Right lobe of liver (tissue), 6 donors: Measurements from ENCODE around the gene CENPX. TPM values are rescaled to one million over a fixed set of nuclear protein-coding genes. Genes with fewer than 3 reads are reported as not detected.

Experiments used
- ATAC-seq, 4 donors: fragments of 200-7000 bp; cut with Tn5 transposase; one replicate each; pipeline ENCODE4 v1.9.1; 2020; ENCODE audit warnings: mild to moderate bottlenecking in 4 of 4, moderate library complexity in 4 of 4
- DNase-seq, 3 donors: peaks; one replicate each; pipeline ENCODE4 v3.0.0-alpha.2; 2020
- H3K27ac ChIP-seq, 3 donors: fragments of 200-600 bp; one replicate each; pipeline ENCODE4 v1.8.0; 2022
- H3K27me3 ChIP-seq, 2 donors: fragments of 200-600 bp; one replicate each; pipeline ENCODE4 v1.8.0; 2022
- H3K36me3 ChIP-seq, 4 donors: fragments of 200-600 bp; sonication (generic) in 1 of 4; one replicate each; pipeline versions ENCODE4 v1.5.1 to v1.8.0; 2017 to 2022; ENCODE audit warnings: control low read depth in 1 of 4
- H3K4me1 ChIP-seq, 4 donors: fragments of 200-600 bp; sonication (generic) in 1 of 4; one replicate each; pipeline versions ENCODE4 v1.5.1 to v1.8.0; 2017 to 2022; ENCODE audit warnings: control low read depth in 1 of 4
- H3K4me3 ChIP-seq, 3 donors: fragments of 200-600 bp; one replicate each; pipeline ENCODE4 v1.8.0; 2022
- H3K9me3 ChIP-seq, 4 donors: fragments of 200-600 bp; sonication (generic) in 1 of 4; one replicate each; pipeline versions ENCODE4 v1.5.1 to v1.8.0; 2017 to 2022; ENCODE audit warnings: control low read depth in 1 of 4
- POLR2A ChIP-seq: fragments of 450-650 bp; IDR thresholded peaks from one replicate; pipeline ENCODE4 v1.6.1; 2017; ENCODE audit warnings: antibody characterized with exemption, mild to moderate bottlenecking
- WGBS: methylation state at CpG from one replicate; pipeline ENCODE4 v1.1.6; 2018; ENCODE audit warnings: low coverage, low lambda C conversion rate; ENCODE audit not compliant: insufficient coverage; ENCODE audit errors: missing lambda C conversion rate; 5-methylcytosine and 5-hydroxymethylcytosine counted together
- intact Hi-C, 2 donors: fragments of 100-400 bp; cut with DNase I; formaldehyde crosslinking; loops; one replicate each; pipeline versions ENCODE4 v1.11.2 to v1.14.1; 2022
- long read RNA-seq: library from polyadenylated mRNA; unstranded; transcript quantifications from one replicate; pipeline ENCODE4 v2.0.0, GENCODE V29; 2019
- total RNA-seq, 6 experiments: library from RNA; depleted of rRNA in 2 of 6; stranded (reverse); fragments of >200 nt in 2 of 6; fragmentation: NEBNext Ultra II Directional in 3 of 6; extraction: Animal tissue kit (Norgen Biotek cat#: 25700) in 3 of 6; gene quantifications; one replicate each; pipeline versions ENCODE4 v1.1.0 to v1.2.4, GENCODE V29; 2016 to 2023
- TF ChIP-seq, protein P1 (sequence below), 4 donors: fragments of 200-600 bp in 3 of 4; fragments of 450-650 bp in 1 of 4; IDR thresholded peaks; one replicate each; pipeline versions ENCODE4 v1.5.1 to v1.8.0; 2016 to 2022; ENCODE audit warnings: antibody characterized with exemption in 4 of 4, mild to moderate bottlenecking in 2 of 4
- donor health status: DM: no; HTN: yes; CAD: no.
- donor health status: DM: no; HTN: no; CAD: no.
- donor health status: DM: no; HTN: no; CAD: no.
- donor health status: DM: no; HTN: yes; CAD: no.
- donor health status: DM: no; HTN: yes; CAD: no.

The CENPX gene
- 10 to 100 TPM; 27.3 to 81.1 (median 47.8) TPM for total RNA-seq
- long read RNA-seq, transcript CENPX-202 (5 exons, 805 nt) = minor isoform, 6 of 26 reads
- long read RNA-seq, transcript CENPX-201 (4 exons, 751 nt) = major isoform, 9 of 26 reads
- long read RNA-seq, partial matches to known transcripts = 1 of 26 reads
- long read RNA-seq, other reads (novel, unspliced or antisense) = 2 of 26 reads

DNA sequence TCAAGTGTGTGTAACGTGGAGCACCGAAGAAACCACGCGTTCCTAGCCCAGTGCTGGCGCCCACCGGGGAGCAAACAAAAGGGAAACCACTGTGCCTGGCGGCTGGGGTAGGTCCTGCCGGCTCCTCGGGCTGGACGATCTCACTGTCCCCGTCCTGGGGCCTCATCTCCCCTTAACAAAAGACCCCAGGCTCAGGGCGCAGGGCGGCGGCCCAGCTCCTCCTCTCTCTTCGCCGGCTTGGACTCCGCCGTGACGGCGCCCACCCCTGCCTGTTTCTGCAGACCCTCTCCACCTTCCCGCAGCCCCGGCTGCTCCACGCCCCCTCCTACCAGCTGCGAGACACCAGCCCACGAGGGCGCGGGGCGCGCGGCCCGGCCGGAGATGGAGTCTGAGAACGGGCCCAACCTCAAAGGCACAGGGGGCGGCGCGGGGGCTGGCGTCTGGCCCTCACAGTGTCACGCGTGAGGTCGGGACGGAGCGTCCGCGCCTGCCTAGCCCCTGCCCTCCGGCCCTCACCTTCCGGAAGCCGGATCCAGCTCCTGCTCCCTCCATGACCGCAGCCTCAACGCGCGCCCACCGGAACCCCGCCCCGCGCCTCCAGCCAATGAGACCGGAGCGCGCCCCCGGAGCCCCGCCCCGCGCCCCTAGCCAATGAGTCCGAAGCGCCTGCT lies at the start of gene CENPX:
TSS of gene CENPX (minus strand) at position 569 of the 671 bp plus-strand sequence. CDS start at position 552, 17 bp downstream.
- Histone ChIP-seq H3K27ac (peak within 1 kb of the TSS; percentile 53 to 75 (median 63)), H3K4me3 (peak within 1 kb of the TSS; percentile 84 to 96 (median 94)), H3K9me3 (no peaks in the 10 kb centered on the region), H3K4me1 (peaks cover 0 to 37% (median 17%) of the 10 kb centered on the region in 4 donors), H3K36me3 (peaks cover 0 to 6% (median 0%) of the 10 kb centered on the region in 4 donors), H3K27me3 (no peaks in the 10 kb centered on the region)
- intact Hi-C loops = no loop called here
- 5% methylated on average over 13 of the region's 64 CpGs for WGBS
- TF ChIP-seq, protein P1, sequence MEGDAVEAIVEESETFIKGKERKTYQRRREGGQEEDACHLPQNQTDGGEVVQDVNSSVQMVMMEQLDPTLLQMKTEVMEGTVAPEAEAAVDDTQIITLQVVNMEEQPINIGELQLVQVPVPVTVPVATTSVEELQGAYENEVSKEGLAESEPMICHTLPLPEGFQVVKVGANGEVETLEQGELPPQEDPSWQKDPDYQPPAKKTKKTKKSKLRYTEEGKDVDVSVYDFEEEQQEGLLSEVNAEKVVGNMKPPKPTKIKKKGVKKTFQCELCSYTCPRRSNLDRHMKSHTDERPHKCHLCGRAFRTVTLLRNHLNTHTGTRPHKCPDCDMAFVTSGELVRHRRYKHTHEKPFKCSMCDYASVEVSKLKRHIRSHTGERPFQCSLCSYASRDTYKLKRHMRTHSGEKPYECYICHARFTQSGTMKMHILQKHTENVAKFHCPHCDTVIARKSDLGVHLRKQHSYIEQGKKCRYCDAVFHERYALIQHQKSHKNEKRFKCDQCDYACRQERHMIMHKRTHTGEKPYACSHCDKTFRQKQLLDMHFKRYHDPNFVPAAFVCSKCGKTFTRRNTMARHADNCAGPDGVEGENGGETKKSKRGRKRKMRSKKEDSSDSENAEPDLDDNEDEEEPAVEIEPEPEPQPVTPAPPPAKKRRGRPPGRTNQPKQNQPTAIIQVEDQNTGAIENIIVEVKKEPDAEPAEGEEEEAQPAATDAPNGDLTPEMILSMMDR (IDR thresholded peaks at IDR 0.05) = peak in 1 of 4 donors; percentile 4
- TF ChIP-seq POLR2A = peak; percentile 65
- DNase-seq (no peak), ATAC-seq (no peak)

DNA sequence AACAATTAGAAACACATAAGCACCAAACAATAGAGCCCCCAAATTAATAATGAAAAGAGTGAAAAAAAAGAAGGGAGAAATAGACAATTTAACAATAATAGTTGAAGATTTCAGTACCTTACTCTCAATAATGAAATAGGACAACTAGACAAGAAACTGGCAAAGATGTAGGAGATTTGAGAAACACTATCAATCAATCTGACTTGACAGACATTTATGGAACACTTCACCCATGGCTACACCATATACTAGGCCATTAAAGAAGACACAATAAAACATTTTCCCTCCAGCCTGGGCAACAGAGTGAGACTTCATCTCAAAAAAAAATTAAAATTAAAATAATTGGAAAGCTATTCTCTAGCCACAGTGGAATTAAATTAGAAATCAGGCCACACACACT lies 47.9 kb upstream of the CENPX start:
- Histone ChIP-seq H3K4me3 (no peak overlapping the region), H3K9me3 (no peaks in the 10 kb centered on the region), H3K4me1 (no peaks in the 10 kb centered on the region), H3K27me3 (no peaks in the 10 kb centered on the region), H3K27ac (no peak overlapping the region), H3K36me3 (no peaks in the 10 kb centered on the region)
- ATAC-seq = no peak
- intact Hi-C loops = no loop called here
- no peak for DNase-seq
- TF ChIP-seq, protein P1 (IDR thresholded peaks at IDR 0.05) = no peak

DNA sequence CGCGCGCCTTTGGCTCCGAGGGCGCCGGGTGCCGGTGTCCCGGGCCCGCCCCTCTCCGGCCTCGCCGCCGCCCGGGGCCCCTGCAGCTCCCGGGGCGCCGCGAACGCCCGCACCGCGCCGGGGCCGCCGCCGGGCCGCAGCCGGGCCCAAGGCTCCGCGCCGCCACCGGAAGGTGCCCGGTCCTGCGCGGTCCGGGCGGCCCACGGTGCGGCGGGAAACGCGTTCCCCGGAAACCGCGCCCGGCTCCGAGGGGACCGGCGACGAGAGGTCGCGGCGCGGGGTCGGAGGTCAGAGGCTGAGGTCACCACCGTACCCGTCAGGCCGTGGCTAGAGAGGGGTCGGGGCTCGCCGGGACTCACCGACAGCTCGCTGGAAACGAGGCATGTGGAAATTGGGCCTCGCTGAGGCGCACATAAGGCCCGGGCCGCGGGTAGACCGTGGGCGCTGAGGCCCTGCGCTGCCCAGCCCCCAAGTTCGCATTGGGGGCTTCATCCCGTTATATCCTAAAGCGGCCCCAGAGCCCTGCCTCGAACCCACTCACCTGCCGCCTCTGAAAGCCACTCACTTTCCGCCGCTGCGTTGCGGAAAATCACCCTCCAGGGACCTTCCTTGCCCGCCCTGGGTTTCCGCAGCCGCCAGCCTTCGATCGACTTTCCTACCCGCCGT lies 43.1 kb upstream of the CENPX start, which contains the start of gene DUS1L:
TSS of gene DUS1L (minus strand) at position 167 of the 666 bp plus-strand sequence. CDS start 745 bp downstream, outside the sequence.
- Histone ChIP-seq H3K4me1 (peaks cover 0 to 17% (median 6%) of the 10 kb centered on the region in 4 donors), H3K9me3 (no peaks in the 10 kb centered on the region), H3K27ac (peak within 1 kb of the TSS; percentile 66 to 77 (median 70)), H3K36me3 (peaks cover 0 to 21% (median 4%) of the 10 kb centered on the region in 4 donors), H3K4me3 (peak within 1 kb of the TSS; percentile 76 to 89 (median 87)), H3K27me3 (no peaks in the 10 kb centered on the region)
- intact Hi-C loops = no loop called here
- ATAC-seq (peak; percentile 69 to 83 (median 80)), DNase-seq (peak in 2 of 3 donors; percentile 64 to 74)
- WGBS = 18% methylated on average over 27 of the region's 88 CpGs
- TF ChIP-seq, protein P1 (IDR thresholded peaks at IDR 0.05) = no peak
- peak; percentile 42 for TF ChIP-seq POLR2A

DNA sequence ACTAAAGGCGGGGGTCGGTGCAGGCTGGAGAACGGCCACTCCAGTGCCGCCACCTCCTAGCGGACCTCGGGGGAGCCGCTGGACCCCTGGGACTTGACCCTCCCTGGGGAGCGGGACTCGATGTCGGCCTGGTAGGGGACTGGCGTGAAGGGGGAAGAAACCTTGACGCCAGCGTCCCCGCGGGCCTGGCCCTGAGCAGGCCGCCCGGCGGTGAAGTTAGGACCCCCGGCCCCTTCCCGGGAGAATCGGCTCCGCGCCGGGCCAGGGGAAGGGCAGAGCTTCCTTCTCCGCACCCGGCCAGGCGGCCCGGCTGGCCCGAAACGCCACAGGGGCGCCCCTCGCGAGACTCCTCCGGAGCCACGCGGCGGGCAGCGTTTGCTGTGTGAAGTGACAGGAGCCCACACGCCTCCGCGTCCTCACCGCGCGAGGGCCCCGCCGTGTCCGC lies 42.5 kb upstream of the CENPX start:
- TF ChIP-seq, protein P1 (IDR thresholded peaks at IDR 0.05) = no peak
- TF ChIP-seq POLR2A = no peak
- Histone ChIP-seq H3K36me3 (peaks cover 0 to 27% (median 4%) of the 10 kb centered on the region in 4 donors), H3K4me3 (peak overlapping the region; percentile 76 to 89 (median 87)), H3K27me3 (no peaks in the 10 kb centered on the region), H3K9me3 (no peaks in the 10 kb centered on the region), H3K27ac (peak overlapping the region in 2 of 3 donors; percentile 66), H3K4me1 (peaks cover 0 to 17% (median 6%) of the 10 kb centered on the region in 4 donors)
- intact Hi-C loops = no loop called here
- WGBS = no CpG with 5 or more reads among the region's 47 CpGs
- ATAC-seq = peak in 1 of 4 donors; percentile 1
- no peak for DNase-seq
